Measurements from ENCODE around the gene MTOR.
"Not testable (repeated sequence)": the region's sequence is repeated elsewhere in the genome, so short reads cannot be mapped to it uniquely, and the experiment has no call there.

The MTOR gene

DNA sequence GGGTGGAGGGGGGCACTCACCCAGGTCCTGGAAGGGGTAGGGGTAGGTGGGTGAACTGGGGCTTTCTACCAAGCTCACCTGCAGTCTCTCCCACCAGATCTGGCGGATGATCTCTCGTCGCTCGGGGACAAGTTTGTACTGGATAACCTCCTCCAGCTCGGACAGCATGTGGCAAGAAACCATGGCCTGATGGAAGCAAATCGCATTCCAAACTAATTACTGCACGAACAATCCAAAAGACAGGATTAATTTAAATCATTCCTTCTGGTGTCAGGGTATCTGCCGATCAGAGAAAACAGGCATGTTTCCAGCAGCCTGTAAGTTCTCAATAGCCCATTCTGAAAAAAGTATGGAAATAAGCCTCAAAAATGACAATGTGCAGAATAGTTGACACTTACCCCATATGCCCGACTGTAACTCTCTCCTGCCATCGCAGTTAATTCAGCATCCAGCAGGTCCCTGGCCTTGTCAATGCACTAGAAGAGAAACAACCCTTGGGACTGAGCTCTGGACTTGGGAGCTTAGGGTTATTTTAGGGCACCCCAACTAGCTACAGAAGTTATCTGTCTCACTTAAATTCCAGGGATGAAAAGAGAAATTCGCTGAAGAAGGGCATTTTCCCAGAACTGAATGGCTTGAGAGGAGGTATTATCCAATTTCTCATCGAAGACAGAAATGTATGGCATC is 117.6 kb downstream of the MTOR start:
- no peak for DNase-seq

DNA sequence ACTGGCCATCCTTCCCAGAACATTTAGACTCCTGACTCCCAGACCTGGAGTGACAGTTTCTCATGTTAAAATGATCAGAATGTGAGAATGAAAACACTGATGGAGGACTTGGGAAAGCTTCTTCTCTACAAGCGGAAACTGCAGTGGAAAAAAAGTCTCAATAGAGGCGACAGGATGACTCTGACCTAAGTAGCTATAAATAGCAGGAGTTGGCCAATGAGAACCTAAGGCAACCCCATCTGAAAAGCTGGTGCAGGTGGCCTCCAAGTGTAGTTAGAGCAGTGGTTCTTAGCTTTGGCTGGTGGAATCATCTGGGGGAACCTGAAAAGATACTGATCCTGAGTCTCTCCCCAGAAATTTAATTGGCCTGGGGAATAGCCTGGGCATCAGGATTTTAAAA is 118.4 kb downstream of the MTOR start:
- no peak for DNase-seq

DNA sequence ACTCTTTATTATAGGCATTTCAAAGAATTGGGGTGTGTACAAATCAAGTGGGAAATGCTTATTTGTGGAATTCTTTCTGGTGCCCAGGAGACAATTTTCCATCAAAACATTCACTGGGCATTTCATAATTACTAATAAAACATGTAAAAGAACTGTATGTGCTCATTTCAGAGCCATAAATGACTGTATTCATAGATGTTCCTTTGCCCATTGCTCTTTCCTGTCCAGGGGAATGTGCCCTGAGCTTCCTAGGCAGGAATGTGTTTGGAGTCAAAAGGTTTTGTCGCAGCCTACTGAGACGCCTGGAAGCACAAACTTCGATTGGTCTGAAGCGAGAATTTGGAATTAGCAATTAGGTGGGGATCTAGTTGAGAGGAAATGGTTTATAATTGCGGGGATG is 119.0 kb downstream of the MTOR start:
- no peak for DNase-seq

DNA sequence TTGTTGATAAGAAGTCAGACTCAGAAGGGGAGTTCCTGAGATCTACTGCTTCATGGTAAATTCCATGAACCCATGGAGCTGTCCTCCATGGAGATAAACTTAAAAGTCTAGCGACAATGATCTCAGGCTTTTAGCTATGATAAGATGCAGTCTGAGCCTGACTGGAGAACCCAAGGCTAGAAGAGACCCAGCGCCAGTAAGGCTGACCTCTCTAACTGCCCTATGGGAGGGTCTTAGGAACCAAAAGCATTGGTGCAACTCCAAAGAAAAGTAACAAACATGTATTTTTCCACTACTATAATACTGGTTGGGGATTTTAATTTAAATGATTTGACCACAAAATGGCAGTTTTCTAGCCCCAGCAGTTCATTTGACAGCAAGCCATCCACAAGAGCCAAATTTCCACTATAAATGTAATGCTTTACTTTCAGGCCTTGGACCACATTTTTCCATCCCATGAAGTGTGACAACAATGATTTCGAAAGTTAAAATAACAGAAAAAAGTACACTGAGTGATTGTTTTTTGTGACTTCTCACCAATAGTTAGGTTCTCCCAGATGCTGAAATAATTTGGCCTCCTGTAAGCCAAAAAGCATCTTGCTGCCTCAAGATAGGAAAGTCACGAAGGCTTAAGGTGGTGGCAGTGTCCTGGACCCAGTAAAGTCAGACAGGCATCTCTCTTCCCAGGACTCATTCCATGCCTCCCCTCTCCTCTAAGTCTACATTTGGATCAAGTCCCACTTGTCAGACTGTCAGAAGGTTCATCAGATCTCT is 119.5 kb downstream of the MTOR start:
- DNase-seq, result no peak

DNA sequence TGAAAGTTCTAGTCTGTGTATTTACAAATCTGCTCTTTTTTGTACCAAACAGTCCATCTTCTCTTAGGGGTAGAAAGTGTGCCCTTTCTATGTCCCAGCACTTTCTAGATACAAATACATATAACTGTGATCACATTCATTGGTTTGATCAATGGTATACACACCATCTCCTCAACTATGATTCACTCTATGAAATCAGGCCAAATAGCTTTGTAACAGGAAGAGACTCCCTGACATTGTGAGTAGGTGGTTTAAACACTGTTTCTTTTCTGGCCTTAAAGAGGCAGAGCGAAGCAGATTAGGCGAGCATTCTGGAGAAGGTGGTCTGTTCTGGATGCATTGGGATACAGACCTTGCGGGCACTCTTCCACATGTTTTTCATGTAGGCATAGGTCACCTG is 123.4 kb downstream of the MTOR start:
- DNase-seq, result no peak

DNA sequence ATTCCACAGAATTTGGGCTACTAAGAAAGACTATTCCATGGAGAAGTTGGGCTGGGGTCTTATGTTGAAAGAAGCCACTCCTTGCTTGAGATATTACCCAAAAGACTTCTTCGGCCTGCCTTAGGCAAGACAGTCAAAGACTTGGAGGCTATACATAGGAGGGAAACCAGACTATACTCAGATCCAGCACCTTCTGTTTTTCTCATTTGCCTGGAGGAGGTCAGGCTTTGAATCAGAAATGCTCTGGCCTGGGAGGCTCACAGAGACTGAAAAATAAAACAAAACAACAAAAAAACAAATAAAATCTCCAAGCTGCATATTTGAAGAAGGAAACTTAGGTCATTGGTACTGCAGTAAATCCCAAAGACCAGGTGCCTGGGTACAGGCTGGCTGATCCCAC is 124.3 kb downstream of the MTOR start:
- no peak for DNase-seq

DNA sequence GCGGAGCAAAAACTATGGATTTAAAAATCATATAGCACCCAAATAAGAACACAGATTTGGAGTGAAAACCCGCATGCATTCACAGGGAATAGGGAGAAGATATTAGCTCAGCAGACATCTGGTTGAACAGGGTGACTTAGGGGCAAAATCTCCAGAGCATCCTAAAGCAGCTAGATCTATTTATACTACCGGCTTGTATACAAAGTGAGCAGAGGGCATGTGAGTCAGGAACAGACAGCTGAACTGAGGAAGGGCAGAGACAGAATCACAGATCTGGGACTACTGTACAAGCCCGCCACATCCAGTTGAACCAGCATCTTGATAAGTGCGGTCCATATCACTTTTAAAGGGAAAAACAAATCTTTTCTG is 127.5 kb downstream of the MTOR start:
- no peak for DNase-seq

DNA sequence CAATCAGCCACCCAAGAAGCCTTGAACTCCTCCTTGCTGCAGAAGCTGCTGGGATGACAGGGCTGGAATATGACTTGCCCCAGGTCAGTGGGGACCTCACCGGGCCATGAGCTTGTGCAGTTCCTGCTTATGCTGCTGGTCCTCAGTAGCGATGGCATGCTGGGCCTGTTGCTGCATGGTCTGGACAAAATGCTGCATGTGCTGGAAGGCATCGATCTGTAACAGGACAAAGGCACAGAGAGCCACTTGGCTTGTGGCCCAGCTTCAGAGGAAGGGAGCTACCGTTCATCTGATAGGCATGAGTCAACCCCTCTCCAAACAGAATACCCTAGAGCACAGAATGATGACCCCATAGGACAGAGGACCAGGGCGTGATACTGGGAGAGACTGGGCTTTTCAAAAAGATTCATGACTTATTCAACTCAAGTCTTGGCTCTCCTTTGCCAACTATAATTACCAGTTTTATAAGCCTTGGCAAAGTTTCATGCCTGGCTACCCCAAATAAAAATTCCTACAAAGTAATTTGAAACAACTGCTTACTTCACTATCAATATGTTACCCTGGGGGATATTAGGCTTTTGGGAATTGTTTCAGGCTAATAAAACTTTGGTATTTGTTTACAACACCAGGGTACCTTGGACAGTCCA is 128.0 kb downstream of the MTOR start:
- no peak for DNase-seq

DNA sequence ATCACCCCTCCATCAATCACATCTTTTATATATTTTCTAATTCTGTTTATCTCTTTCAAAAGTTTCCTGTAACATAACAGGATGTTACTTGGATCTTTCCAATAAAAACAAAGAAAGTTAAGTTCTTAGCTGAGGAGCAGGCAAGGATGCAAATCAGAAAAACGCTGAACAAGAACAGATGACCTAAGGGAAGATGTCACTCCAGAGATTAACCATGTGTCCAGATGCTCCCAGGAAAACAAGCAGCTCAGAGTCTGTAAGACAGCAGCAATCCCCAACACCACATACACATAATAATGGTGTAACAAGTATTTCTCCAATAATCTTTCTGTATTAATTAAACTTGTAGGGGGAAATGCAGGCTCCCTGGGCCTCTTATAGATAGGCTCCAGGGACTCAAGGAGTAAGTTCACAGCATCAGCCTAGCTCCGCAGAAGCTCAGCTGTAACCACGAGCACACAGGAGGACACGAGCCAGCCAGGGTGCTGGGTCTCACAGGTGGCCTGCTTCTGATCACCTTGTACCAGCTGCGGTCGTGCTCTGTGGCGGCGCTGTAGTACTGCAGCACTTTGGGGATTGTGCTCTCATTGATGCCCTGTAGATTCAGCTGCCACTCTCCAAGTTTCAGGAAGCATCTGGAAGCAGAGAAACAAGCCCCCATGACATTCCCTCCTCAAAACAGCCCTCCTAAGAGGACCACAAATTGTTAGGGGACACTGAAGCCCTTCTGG is 129.6 kb downstream of the MTOR start:
- DNase-seq, result no peak

DNA sequence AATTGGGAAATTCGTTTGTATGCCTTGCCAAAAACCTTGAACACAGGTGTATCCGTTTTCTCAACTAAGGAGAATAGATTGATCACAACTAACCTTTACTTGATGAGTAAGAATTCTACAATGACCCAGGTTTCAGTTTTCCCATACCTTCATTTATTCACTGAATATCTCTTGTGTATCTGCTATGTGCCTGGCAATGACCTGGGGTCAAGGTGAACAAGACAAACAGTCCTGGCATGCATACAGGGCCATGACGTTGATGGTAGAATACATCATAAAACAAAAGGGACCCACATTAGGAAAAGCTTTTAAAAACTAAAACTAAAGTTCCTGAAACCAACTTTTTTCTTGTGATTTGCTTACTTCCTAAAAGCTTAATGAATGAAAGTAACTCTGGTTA is 130.5 kb downstream of the MTOR start:
- no peak for DNase-seq

DNA sequence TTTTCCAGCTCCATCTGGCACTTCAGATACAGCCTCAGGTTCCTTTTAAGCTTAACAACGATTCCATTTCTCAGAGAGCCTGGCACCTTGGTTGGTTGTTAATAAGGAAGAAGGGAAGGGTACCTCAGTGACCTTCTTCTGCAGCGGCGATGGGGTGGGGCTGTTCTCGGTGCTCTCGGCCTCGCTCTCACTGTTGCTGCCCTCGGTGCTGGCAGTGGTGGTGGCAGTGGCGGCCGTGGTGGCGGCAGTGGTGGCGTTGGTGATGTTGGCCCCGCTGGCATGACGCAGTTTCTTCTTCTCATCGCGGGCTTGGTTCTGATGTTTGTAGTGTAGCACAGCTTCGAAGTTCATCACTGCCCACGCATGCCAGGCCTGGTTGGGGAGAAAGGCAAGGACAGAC is 131.9 kb downstream of the MTOR start:
- DNase-seq, result no peak

DNA sequence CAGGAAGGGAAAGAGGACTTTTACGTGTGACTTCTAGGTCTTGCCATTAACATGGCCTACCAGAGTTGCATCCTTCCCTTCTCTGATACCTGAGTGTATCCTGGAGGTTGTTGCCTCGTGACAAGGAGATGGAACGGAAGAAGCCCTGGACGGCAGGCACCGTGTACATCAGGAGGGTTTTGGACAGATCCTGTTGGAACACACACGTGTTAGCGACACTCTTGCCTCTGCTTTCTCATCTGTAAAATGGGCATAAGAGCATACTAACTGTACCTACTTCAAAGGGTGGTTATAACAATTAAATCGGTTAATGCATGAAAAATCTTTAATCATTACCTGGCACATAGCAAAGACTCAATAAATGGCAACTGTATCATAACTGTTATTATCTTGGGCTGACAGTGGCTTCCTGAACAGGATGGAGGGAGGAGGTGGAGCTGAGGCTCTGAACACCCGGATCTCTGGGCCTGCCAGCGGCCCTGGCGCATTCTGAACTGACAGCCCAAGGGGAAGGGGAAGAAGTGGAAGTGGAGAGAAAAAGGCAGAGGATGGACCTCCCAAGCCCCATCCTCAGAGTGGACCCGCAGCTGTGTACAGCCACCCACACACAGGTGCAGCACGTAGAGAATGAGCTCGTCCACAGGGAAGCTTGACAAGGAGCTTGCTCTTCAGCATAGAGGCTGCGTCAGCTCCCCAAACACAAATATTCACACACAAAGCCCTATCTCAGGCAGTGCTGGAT is 132.5 kb downstream of the MTOR start:
- no peak for DNase-seq

DNA sequence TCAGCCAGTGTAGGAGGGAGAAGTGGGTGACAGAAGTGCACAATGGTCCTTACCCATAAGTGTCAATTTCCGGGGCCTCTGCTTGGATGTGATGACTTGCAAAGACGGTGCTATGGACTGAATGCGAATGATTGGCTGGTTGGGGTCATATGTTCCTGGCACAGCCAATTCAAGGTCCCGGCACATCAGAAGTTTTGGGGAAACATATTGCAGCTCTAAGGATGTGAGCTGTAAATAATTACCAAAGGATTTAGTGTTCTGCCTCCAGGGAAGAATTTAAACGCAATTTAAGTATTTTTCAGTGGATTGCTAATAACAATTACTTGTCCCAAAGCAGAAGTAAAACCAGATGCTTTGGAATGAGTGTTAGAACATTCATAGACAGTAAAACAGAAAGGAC is 135.8 kb downstream of the MTOR start:
- DNase-seq, result no peak

DNA sequence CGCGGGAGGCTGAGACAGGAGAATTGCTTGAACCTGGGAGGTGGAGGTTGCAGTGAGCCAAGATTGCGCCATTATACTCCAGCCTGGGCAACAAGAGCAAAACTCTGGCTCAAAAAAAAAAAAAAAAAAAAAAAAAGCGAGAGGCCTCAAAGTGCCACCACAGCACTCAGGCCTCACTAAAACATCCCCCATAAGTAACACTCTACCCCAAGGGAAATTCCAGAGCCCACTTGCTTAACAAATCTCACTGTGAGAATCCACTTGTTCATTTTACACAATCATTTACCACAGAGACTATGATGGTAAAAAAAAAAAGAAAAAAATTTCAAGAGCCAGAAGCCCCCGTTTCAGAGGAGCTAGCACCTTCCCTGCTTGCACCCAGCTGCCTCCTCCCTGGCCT is 136.4 kb downstream of the MTOR start:
- DNase-seq, result no peak

DNA sequence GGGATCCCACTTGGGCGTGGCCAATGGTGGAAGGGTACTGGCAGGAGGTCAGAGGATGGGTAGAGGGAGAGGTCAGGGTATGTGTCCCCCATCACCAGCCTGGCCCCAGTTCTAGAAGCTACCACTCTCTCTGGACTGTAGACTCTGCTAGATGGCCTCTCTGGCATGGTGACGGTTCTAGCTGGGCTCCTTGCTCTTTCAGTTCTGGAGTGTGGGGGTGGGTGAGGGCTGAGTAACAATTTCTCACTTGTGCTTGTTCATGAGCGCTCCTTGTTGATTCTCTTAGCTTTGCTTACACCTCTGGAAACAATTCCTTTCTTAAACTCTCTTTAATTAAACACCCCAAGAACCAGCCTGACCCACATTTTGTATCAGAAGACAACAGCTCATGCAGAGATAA is 137.4 kb downstream of the MTOR start:
- DNase-seq, result no peak

DNA sequence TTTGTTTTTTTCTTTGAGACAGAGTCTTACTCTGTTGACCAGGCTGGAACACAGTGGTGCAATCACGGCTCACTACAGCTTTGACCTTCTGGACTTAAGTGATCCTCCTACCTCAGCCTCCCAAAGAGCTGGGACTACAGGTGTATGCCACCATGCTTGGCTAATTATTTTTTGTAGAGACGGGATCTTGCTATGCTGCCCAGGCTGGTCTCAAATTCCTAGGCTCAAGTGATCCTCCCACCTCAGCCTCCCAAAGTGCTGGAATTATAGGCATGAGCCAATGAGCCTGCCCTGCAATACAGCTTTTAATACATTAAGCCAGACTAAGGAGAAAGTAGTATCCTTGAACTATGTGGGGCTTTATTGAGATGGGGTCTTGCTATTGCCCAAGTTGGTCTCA is 146.0 kb downstream of the MTOR start:
- DNase-seq, result no peak

DNA sequence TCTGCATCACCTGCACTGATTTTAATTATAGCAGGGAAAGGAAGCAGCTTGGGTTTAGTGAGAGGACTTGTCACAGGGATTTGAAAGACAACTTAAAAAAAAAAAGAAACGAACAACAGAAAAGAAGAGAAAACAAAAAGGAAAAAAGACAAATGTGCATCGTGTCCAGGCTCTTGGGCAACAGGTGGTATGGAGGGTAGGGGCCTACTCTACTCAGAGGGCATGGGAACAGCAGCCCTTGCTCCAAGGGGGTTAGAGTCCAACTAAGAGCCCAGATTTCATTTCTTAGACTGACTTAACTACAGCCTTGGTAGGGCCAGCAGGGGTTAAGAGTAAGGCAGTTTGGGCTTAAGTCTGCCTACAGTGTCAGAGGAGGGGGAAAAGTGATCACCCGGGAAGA is 147.4 kb downstream of the MTOR start:
- DNase-seq, result no peak

DNA sequence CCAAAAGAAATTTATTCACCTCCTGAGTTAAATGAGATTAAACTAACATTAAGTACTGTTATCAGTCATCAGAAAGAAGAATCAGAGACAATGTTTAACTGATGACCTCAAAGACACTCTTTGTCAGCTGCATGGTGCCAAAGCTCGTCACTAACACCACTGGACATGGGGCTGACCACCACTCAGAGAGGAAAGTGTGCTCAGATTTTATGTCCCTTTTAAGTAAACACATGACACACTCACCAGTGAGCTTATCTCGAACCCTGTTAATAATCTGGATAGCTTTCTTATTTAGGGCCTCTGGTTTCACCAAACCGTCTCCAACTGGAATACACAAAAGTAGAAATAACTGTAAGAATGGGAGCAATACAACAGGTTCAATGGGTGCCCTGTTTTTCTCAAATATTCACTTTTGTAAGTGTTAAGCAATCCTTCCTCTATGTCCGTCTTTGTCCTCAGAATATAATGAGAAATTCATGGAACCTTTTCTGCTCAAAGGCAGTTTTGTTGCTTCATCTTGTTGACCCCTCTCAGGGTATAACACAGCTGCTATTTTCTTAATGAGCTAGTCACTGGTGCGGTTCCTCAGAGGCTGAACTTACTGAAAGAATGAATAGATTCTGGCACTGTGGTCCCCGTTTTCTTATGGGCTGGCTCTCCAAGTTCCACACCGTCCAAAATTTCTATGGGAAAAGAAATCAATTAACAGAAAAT is 153.1 kb downstream of the MTOR start:
- DNase-seq, result peak; percentile 27

DNA sequence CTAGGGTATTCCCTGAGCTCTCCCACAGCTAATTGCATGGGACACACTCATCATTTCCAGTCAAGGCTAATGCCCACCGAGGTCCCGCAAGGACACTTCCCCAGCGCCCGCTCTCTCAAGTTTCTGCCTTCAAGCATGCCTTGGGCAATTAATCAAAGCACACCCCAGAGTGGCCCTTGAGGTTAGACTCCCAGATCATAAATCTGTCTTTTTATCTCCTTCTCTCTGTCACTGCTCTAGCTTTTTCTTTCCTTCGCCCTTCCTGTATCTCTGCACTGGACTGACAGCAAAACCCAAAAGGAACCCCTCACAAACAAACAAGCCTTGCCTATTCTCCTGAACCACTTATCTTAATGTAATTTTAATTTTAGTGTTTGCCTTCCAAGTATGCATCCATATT is 154.8 kb downstream of the MTOR start:
- DNase-seq, result no peak

DNA sequence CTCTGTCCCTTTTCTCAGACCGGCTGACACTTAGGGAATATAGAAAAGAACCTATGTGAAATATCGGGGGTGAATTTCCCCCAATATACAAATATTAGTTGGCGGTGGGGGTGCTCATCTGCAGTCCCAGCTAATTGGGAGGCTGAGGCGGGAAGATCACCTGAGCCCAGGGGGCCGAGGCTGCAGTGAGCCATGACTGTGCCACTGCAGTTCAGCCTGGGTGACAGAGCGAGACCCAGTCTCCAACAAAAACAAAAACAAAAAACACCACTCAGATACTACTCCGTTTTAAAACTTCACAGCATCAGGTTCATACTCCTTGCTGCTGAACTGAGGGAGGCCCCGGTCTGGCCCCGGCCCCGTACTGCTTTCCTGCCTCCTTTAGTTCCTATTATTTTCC is 156.8 kb downstream of the MTOR start:
- no peak for DNase-seq

DNA sequence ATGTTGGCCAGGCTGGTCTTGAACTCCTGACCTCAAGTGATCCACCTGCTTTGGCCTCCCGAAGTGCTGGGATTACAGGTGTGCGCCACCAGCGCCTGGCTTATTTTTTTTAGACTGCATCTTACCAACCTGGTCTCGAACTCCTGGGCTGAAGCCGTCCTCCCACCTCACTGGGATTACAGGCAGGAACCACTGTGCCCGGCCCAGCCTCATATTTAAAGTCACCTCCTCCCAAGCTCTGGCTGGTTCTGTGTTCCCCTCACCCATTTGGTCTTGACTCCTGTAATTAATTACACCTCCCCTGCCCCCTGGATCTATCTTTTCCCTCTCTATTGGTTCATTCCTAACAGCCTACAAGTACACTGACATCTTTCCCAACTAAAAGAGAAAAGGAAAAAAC is 161.0 kb downstream of the MTOR start:
- DNase-seq, result no peak

DNA sequence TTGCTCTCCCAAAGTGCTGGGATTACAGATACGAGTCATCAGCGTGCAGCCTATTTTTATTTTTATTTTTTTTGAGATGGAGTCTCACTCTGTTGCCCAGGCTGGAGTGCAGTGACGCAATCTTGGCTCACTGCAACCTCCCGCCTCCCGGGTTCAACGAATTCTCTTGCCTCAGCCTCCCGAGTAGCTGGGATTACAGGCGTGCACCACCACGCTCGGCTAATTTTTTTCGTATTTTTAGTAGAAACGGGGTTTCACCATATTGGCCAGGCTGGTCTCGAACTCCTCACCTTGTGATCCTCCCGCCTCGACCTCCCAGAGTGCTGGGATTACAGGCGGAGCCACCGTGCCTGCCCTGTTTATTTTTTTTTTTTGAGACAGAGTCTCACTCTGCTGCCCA is 161.5 kb downstream of the MTOR start:
- DNase-seq, result not testable (repeated sequence)
